GM23338 (cell line): ENCODE data around the gene NBEAL2. TPM values are rescaled to one million over a fixed set of nuclear protein-coding genes. Genes with fewer than 3 reads are reported as not detected.

Experiments
- ATAC-seq: fragments of 200-7000 bp; cut with Tn5 transposase; 3 replicates; pipeline ENCODE4 v1.9.1; 2020
- DNase-seq: peaks from one replicate; pipeline ENCODE4 v3.0.0-alpha.2; 2015; ENCODE audit warnings: low spot score
- H2AFZ ChIP-seq: fragments of 200-600 bp; sonication (generic); 2 replicates; pipeline ENCODE4 v1.8.0; 2016; ENCODE audit warnings: antibody characterized with exemption, mild to moderate bottlenecking, moderate library complexity
- H3F3A ChIP-seq: fragments of 200-600 bp; sonication (generic); replicated peaks from 2 replicates; pipeline ENCODE4 v1.8.0; 2017; ENCODE audit warnings: antibody characterized with exemption, mixed run types, low read depth
- H3K27ac ChIP-seq: fragments of 200-600 bp; sonication (generic); 2 replicates; pipeline ENCODE4 v1.6.1; 2016; ENCODE audit warnings: low read depth
- H3K27me3 ChIP-seq: fragments of 200-600 bp; sonication (generic); 2 replicates; pipeline ENCODE4 v1.8.0; 2016; ENCODE audit warnings: mild to moderate bottlenecking, mixed run types, moderate library complexity; ENCODE audit not compliant: insufficient read depth
- H3K36me3 ChIP-seq: fragments of 200-600 bp; sonication (generic); 2 replicates; pipeline ENCODE4 v1.8.0; 2016; ENCODE audit warnings: mild to moderate bottlenecking; ENCODE audit not compliant: insufficient read depth
- H3K4me1 ChIP-seq: fragments of 200-600 bp; sonication (generic); 2 replicates; pipeline ENCODE4 v1.8.0; 2016; ENCODE audit warnings: mild to moderate bottlenecking, moderate library complexity; ENCODE audit not compliant: insufficient read depth
- H3K4me2 ChIP-seq: fragments of 200-600 bp; sonication (generic); 2 replicates; pipeline ENCODE4 v1.7.1; 2017; ENCODE audit warnings: mixed run types
- H3K4me3 ChIP-seq: fragments of 200-600 bp; sonication (generic); 2 replicates; pipeline ENCODE4 v1.6.1; 2016; ENCODE audit warnings: mixed run types
- H3K79me2 ChIP-seq: fragments of 200-600 bp; sonication (generic); replicated peaks from 2 replicates; pipeline ENCODE4 v1.8.0; 2017; ENCODE audit warnings: mild to moderate bottlenecking; ENCODE audit not compliant: insufficient read depth
- H3K9me2 ChIP-seq: fragments of 200-600 bp; sonication (generic); 2 replicates; pipeline ENCODE4 v1.8.0; 2017; ENCODE audit not compliant: insufficient read depth
- H4K20me1 ChIP-seq: fragments of 200-600 bp; sonication (generic); replicated peaks from 2 replicates; pipeline ENCODE4 v1.8.0; 2017; ENCODE audit warnings: mild to moderate bottlenecking; ENCODE audit not compliant: insufficient read depth
- H3K27ac Mint-ChIP-seq: 2 replicates; pipeline ENCODE4 v1.8.0; 2020; ENCODE audit warnings: inconsistent platforms, mild to moderate bottlenecking, moderate library complexity, mixed read lengths
- H3K27me3 Mint-ChIP-seq: 3 replicates; pipeline ENCODE4 v1.8.0; 2022; ENCODE audit warnings: low read depth, mild to moderate bottlenecking, moderate library complexity, mixed read lengths, inconsistent platforms; ENCODE audit not compliant: insufficient read depth, poor library complexity
- H3K36me3 Mint-ChIP-seq: 3 replicates; pipeline ENCODE4 v1.8.0; 2021; ENCODE audit warnings: low read depth, mild to moderate bottlenecking, inconsistent platforms, moderate library complexity, mixed read lengths
- H3K4me1 Mint-ChIP-seq: 3 replicates; pipeline ENCODE4 v1.8.0; 2020; ENCODE audit warnings: mild to moderate bottlenecking, inconsistent platforms, mixed read lengths
- H3K4me3 Mint-ChIP-seq: 3 replicates; pipeline ENCODE4 v1.8.0; 2021; ENCODE audit warnings: moderate library complexity, mild to moderate bottlenecking, inconsistent platforms, mixed read lengths
- H3K9me3 Mint-ChIP-seq: 3 replicates; pipeline ENCODE4 v1.8.0; 2020; ENCODE audit warnings: moderate library complexity, mild to moderate bottlenecking, inconsistent platforms, mixed read lengths
- CREB1 ChIP-seq: fragments of 250-450 bp; sonication (Bioruptor Pico); IDR thresholded peaks from 2 replicates; pipeline ENCODE4 v1.5.0; 2020; ENCODE audit warnings: low read depth, mild to moderate bottlenecking, moderate library complexity
- EZH2 ChIP-seq: fragments of 200-600 bp; sonication (generic); IDR thresholded peaks from one replicate; pipeline ENCODE4 v1.8.0; 2017; ENCODE audit warnings: antibody characterized with exemption, mild to moderate bottlenecking, low read depth; ENCODE audit not compliant: unreplicated experiment
- EZH2phosphoT487 ChIP-seq: fragments of 200-600 bp; sonication (generic); IDR thresholded peaks from one replicate; pipeline ENCODE4 v1.8.1; 2018; ENCODE audit warnings: antibody characterized with exemption; ENCODE audit not compliant: unreplicated experiment
- JUNB ChIP-seq: IDR thresholded peaks from one replicate; pipeline ENCODE4 v1.6.1; 2016; ENCODE audit warnings: antibody characterized with exemption; ENCODE audit not compliant: unreplicated experiment
- NANOG ChIP-seq: IDR thresholded peaks from 2 replicates; pipeline ENCODE4 v1.6.1; 2016; ENCODE audit warnings: antibody characterized with exemption, borderline replicate concordance
- POLR2AphosphoS5 ChIP-seq: IDR thresholded peaks from 2 replicates; pipeline ENCODE4 v1.6.1; 2016; ENCODE audit warnings: antibody characterized with exemption, low read depth
- STAT1 ChIP-seq: IDR thresholded peaks from one replicate; pipeline ENCODE4 v1.6.1; 2016; ENCODE audit warnings: antibody characterized with exemption; ENCODE audit not compliant: unreplicated experiment
- ZNF114 ChIP-seq: fragments of 250-450 bp; sonication (Bioruptor Pico); IDR thresholded peaks from 2 replicates; pipeline ENCODE4 v1.5.0; 2020; ENCODE audit warnings: mild to moderate bottlenecking, moderate library complexity
- ZNF331 ChIP-seq: fragments of 250-450 bp; sonication (Bioruptor Pico); IDR thresholded peaks from 2 replicates; pipeline ENCODE4 v1.5.0; 2020; ENCODE audit warnings: low read depth, mild to moderate bottlenecking, moderate library complexity
- polyA plus RNA-seq: library from polyadenylated mRNA; unstranded; fragments of >200 nt; fragmentation: Nextera tagmentation; extraction: Ambion mirVana; gene quantifications from 2 replicates; pipeline ENCODE4 v1.2.1, GENCODE V29; 2016
- total RNA-seq: library from RNA; depleted of rRNA; stranded (reverse); fragments of >200 nt; shearing (Covaris generic); gene quantifications from 2 replicates; pipeline ENCODE4 v1.2.3, GENCODE V29; 2014
- TF ChIP-seq, protein P1 (sequence below): fragments of 250-450 bp; sonication (Bioruptor Pico); IDR thresholded peaks from 2 replicates; pipeline ENCODE4 v1.5.0; 2020; ENCODE audit warnings: mild to moderate bottlenecking, moderate library complexity
- TF ChIP-seq, protein P2 (sequence below), 2 experiments: fragments of 200-600 bp in 1 of 2; sonication (generic) in 1 of 2; conservative IDR thresholded peaks; 2 replicates each; pipeline versions ENCODE4 v1.5.1 to v1.6.1; 2016 to 2017; ENCODE audit warnings: antibody characterized with exemption in 2 of 2, low read depth in 2 of 2, mild to moderate bottlenecking in 2 of 2, moderate library complexity in 1 of 2
- TF ChIP-seq, protein P3 (sequence below): IDR thresholded peaks from one replicate; pipeline ENCODE4 v1.6.1; 2018; ENCODE audit warnings: antibody characterized with exemption; ENCODE audit not compliant: unreplicated experiment
- TF ChIP-seq, protein P4 (sequence below): IDR thresholded peaks from 2 replicates; pipeline ENCODE4 v1.6.1; 2016; ENCODE audit warnings: antibody characterized with exemption

NBEAL2 gene
- total and polyA plus RNA-seq, 2 experiments from 2014 or later: 13.5 to 79.9 TPM

DNA sequence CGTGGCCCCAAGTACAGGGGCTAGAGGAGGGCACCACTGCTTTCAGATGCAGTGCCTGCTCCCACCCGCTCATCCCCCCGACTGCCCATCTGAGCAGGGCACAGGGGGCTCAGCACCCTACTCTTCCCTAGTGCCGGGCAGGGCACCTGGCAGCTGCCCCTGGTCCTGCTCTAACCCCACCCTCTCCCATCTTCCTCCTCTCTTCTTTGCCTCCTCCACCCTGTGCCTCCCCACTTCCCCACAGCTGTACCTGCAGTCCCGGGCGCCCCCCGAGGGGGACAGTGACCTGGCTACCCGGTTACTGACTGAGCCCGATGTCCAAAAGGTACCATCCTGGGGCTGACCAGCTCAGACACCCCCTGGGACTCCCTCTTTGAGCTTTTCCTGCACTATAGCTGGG, 12.8 kb downstream of the NBEAL2 start:
- no peak overlapping the region for H2AFZ ChIP-seq
- H3K27ac ChIP-seq: no peak overlapping the region
- no peak for DNase-seq
- H3K79me2 ChIP-seq: no peaks in the 10 kb centered on the region
- no peak overlapping the region for H3K4me2 ChIP-seq
- Mint-ChIP-seq H3K4me1 (peaks cover 24% of the 10 kb centered on the region), H3K4me3 (no peak overlapping the region), H3K36me3 (peaks cover 6% of the 10 kb centered on the region; the same call in 1 of the 3 replicates), H3K27ac (no peak overlapping the region), H3K27me3 (peaks cover 12% of the 10 kb centered on the region), H3K9me3 (no peaks in the 10 kb centered on the region; the same call in 2 of the 3 replicates)
- ATAC-seq: no peak
- 0 out of 2 replicates have a peak, but pooled peaks cover 2% of the 10 kb centered on the region for H3F3A ChIP-seq
- peaks cover 9% of the 10 kb centered on the region for H3K4me1 ChIP-seq
- H3K27me3 ChIP-seq: no peaks in the 10 kb centered on the region
- no peak overlapping the region for H3K4me3 ChIP-seq
- no peaks in the 10 kb centered on the region for H3K36me3 ChIP-seq
- no peaks in the 10 kb centered on the region for H4K20me1 ChIP-seq
- H3K9me2 ChIP-seq: no peaks in the 10 kb centered on the region
- TF ChIP-seq, protein P1, sequence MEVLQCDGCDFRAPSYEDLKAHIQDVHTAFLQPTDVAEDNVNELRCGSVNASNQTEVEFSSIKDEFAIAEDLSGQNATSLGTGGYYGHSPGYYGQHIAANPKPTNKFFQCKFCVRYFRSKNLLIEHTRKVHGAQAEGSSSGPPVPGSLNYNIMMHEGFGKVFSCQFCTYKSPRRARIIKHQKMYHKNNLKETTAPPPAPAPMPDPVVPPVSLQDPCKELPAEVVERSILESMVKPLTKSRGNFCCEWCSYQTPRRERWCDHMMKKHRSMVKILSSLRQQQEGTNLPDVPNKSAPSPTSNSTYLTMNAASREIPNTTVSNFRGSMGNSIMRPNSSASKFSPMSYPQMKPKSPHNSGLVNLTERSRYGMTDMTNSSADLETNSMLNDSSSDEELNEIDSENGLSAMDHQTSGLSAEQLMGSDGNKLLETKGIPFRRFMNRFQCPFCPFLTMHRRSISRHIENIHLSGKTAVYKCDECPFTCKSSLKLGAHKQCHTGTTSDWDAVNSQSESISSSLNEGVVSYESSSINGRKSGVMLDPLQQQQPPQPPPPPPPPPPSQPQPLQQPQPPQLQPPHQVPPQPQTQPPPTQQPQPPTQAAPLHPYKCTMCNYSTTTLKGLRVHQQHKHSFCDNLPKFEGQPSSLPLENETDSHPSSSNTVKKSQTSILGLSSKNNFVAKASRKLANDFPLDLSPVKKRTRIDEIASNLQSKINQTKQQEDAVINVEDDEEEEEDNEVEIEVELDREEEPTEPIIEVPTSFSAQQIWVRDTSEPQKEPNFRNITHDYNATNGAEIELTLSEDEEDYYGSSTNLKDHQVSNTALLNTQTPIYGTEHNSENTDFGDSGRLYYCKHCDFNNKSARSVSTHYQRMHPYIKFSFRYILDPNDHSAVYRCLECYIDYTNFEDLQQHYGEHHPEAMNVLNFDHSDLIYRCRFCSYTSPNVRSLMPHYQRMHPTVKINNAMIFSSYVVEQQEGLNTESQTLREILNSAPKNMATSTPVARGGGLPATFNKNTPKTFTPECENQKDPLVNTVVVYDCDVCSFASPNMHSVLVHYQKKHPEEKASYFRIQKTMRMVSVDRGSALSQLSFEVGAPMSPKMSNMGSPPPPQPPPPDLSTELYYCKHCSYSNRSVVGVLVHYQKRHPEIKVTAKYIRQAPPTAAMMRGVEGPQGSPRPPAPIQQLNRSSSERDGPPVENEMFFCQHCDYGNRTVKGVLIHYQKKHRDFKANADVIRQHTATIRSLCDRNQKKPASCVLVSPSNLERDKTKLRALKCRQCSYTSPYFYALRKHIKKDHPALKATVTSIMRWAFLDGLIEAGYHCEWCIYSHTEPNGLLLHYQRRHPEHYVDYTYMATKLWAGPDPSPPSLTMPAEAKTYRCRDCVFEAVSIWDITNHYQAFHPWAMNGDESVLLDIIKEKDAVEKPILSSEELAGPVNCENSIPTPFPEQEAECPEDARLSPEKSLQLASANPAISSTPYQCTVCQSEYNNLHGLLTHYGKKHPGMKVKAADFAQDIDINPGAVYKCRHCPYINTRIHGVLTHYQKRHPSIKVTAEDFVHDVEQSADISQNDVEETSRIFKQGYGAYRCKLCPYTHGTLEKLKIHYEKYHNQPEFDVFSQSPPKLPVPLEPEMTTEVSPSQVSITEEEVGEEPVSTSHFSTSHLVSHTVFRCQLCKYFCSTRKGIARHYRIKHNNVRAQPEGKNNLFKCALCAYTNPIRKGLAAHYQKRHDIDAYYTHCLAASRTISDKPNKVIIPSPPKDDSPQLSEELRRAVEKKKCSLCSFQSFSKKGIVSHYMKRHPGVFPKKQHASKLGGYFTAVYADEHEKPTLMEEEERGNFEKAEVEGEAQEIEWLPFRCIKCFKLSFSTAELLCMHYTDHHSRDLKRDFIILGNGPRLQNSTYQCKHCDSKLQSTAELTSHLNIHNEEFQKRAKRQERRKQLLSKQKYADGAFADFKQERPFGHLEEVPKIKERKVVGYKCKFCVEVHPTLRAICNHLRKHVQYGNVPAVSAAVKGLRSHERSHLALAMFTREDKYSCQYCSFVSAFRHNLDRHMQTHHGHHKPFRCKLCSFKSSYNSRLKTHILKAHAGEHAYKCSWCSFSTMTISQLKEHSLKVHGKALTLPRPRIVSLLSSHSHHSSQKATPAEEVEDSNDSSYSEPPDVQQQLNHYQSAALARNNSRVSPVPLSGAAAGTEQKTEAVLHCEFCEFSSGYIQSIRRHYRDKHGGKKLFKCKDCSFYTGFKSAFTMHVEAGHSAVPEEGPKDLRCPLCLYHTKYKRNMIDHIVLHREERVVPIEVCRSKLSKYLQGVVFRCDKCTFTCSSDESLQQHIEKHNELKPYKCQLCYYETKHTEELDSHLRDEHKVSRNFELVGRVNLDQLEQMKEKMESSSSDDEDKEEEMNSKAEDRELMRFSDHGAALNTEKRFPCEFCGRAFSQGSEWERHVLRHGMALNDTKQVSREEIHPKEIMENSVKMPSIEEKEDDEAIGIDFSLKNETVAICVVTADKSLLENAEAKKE (CRISPR knock-in tag): no peak
- no peak for TF ChIP-seq POLR2AphosphoS5
- TF ChIP-seq STAT1: no peak
- TF ChIP-seq EZH2: no peak
- TF ChIP-seq, protein P2, sequence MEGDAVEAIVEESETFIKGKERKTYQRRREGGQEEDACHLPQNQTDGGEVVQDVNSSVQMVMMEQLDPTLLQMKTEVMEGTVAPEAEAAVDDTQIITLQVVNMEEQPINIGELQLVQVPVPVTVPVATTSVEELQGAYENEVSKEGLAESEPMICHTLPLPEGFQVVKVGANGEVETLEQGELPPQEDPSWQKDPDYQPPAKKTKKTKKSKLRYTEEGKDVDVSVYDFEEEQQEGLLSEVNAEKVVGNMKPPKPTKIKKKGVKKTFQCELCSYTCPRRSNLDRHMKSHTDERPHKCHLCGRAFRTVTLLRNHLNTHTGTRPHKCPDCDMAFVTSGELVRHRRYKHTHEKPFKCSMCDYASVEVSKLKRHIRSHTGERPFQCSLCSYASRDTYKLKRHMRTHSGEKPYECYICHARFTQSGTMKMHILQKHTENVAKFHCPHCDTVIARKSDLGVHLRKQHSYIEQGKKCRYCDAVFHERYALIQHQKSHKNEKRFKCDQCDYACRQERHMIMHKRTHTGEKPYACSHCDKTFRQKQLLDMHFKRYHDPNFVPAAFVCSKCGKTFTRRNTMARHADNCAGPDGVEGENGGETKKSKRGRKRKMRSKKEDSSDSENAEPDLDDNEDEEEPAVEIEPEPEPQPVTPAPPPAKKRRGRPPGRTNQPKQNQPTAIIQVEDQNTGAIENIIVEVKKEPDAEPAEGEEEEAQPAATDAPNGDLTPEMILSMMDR (conservative IDR thresholded peaks at IDR 0.05; ENCODE audit: low read depth in 2 of 2): no peak
- TF ChIP-seq, protein P3, sequence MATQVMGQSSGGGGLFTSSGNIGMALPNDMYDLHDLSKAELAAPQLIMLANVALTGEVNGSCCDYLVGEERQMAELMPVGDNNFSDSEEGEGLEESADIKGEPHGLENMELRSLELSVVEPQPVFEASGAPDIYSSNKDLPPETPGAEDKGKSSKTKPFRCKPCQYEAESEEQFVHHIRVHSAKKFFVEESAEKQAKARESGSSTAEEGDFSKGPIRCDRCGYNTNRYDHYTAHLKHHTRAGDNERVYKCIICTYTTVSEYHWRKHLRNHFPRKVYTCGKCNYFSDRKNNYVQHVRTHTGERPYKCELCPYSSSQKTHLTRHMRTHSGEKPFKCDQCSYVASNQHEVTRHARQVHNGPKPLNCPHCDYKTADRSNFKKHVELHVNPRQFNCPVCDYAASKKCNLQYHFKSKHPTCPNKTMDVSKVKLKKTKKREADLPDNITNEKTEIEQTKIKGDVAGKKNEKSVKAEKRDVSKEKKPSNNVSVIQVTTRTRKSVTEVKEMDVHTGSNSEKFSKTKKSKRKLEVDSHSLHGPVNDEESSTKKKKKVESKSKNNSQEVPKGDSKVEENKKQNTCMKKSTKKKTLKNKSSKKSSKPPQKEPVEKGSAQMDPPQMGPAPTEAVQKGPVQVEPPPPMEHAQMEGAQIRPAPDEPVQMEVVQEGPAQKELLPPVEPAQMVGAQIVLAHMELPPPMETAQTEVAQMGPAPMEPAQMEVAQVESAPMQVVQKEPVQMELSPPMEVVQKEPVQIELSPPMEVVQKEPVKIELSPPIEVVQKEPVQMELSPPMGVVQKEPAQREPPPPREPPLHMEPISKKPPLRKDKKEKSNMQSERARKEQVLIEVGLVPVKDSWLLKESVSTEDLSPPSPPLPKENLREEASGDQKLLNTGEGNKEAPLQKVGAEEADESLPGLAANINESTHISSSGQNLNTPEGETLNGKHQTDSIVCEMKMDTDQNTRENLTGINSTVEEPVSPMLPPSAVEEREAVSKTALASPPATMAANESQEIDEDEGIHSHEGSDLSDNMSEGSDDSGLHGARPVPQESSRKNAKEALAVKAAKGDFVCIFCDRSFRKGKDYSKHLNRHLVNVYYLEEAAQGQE: no peak
- no peak for TF ChIP-seq JUNB
- TF ChIP-seq CREB1: no peak
- no peak for TF ChIP-seq NANOG
- TF ChIP-seq ZNF114 (CRISPR knock-in tag): no peak
- no peak for TF ChIP-seq ZNF331 (CRISPR knock-in tag)
- TF ChIP-seq, protein P4, sequence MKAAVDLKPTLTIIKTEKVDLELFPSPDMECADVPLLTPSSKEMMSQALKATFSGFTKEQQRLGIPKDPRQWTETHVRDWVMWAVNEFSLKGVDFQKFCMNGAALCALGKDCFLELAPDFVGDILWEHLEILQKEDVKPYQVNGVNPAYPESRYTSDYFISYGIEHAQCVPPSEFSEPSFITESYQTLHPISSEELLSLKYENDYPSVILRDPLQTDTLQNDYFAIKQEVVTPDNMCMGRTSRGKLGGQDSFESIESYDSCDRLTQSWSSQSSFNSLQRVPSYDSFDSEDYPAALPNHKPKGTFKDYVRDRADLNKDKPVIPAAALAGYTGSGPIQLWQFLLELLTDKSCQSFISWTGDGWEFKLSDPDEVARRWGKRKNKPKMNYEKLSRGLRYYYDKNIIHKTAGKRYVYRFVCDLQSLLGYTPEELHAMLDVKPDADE: no peak
- no peak for TF ChIP-seq EZH2phosphoT487
